Measurements from ENCODE around the gene TRAPPC12.
"Not testable (repeated sequence)": the region's sequence is repeated elsewhere in the genome, so short reads cannot be mapped to it uniquely, and the experiment has no call there.

TRAPPC12 gene

DNA sequence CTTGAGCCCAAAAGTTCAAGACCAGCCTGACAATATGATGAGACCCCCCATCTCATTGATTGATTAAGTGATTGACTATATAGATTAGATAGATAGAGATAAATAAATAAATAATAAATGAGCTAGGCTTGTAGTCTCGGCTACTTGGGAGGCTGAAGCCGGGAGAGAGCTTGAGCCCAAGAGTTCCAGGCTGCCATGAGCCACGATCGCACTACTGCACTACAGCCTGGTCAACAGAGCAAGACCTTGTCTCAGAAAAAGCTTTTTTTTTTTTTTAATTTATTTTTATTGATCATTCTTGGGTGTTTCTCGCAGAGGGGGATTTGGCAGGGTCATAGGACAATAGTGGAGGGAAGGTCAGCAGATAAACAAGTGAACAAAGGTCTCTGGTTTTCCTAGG is 14.3 kb upstream of the TRAPPC12 start:
- no peak for DNase-seq (ENCODE audit: low spot score)
- WGBS, 2 donors (ENCODE audit: extremely low coverage in 2 of 2, insufficient read length in 2 of 2, insufficient replicate concordance in 1 of 2) = no CpG with 5 or more reads among the region's 5 CpGs
- no peak overlapping the region for H3K9ac ChIP-seq (ENCODE audit: low read depth, low read length, poor library complexity)
- no peak overlapping the region for H3K18ac ChIP-seq (ENCODE audit: low read length)
- H3K9me3 ChIP-seq (replicated peaks in 1 of 2; ENCODE audit: control insufficient read depth in 2 of 2, insufficient read depth in 1 of 2, low read depth in 1 of 2, low read length in 2 of 2) = peaks cover 3 to 18% of the 10 kb centered on the region in 2 donors
- no peak overlapping the region for H2BK120ac ChIP-seq (ENCODE audit: low read depth, low read length)
- H4K91ac ChIP-seq (ENCODE audit: low read depth, low read length, poor library complexity) = no peak overlapping the region
- H2BK15ac ChIP-seq (ENCODE audit: low read length) = no peak overlapping the region
- no peak overlapping the region for H3K27ac ChIP-seq (replicated peaks; ENCODE audit: low read length)
- peaks cover 1 to 7% of the 10 kb centered on the region in 2 donors for H3K36me3 ChIP-seq (replicated peaks in 1 of 2; ENCODE audit: control insufficient read depth in 2 of 2, insufficient read depth in 2 of 2, low read length in 2 of 2)
- no peak overlapping the region for H2BK5ac ChIP-seq (ENCODE audit: low read length)
- no peak overlapping the region for H4K8ac ChIP-seq (ENCODE audit: low read depth, low read length)
- no peak overlapping the region for H3K14ac ChIP-seq (ENCODE audit: low read length)
- H3K4ac ChIP-seq (ENCODE audit: low read length) = no peak overlapping the region
- H3K27me3 ChIP-seq (ENCODE audit: control insufficient read depth in 3 of 3, insufficient read depth in 3 of 3, low read depth in 1 of 3, low read length in 3 of 3) = no peaks in the 10 kb centered on the region
- H2AFZ ChIP-seq (ENCODE audit: low read length) = no peak overlapping the region
- H3K23ac ChIP-seq (ENCODE audit: low read depth, low read length, poor library complexity) = no peak overlapping the region
- H2AK5ac ChIP-seq (ENCODE audit: low read depth, low read length) = no peak overlapping the region
- peaks cover 3 to 9% of the 10 kb centered on the region in 2 donors for H3K4me1 ChIP-seq (ENCODE audit: control insufficient read depth in 2 of 2, insufficient read depth in 1 of 2, low read depth in 1 of 2, low read length in 2 of 2)
- H3K4me3 ChIP-seq (ENCODE audit: low read length in 2 of 2) = no peak overlapping the region
- no peak overlapping the region for H3K4me2 ChIP-seq (ENCODE audit: insufficient read depth, low read length, poor library complexity, severe bottlenecking)
- H2BK12ac ChIP-seq (ENCODE audit: low read length) = no peak overlapping the region
- H3K79me1 ChIP-seq (ENCODE audit: low read depth, low read length) = peaks cover 7% of the 10 kb centered on the region

GRCh38 chr2:3368261-3368722 is 11.2 kb upstream of the TRAPPC12 start:
- Histone ChIP-seq H4K8ac (ENCODE audit: low read depth, low read length) (no peak overlapping the region), H4K91ac (ENCODE audit: low read depth, low read length, poor library complexity) (no peak overlapping the region), H2BK5ac (ENCODE audit: low read length) (no peak overlapping the region), H3K9ac (ENCODE audit: low read depth, low read length, poor library complexity) (no peak overlapping the region), H3K36me3 (replicated peaks in 1 of 2; ENCODE audit: control insufficient read depth in 2 of 2, insufficient read depth in 2 of 2, low read length in 2 of 2) (peaks cover 1 to 7% of the 10 kb centered on the region in 2 donors), H2BK12ac (ENCODE audit: low read length) (no peak overlapping the region), H3K4me1 (ENCODE audit: control insufficient read depth in 2 of 2, insufficient read depth in 1 of 2, low read depth in 1 of 2, low read length in 2 of 2) (no peaks in the 10 kb centered on the region), H3K14ac (ENCODE audit: low read length) (no peak overlapping the region), H2BK15ac (ENCODE audit: low read length) (no peak overlapping the region), H3K27me3 (ENCODE audit: control insufficient read depth in 3 of 3, insufficient read depth in 3 of 3, low read depth in 1 of 3, low read length in 3 of 3) (no peaks in the 10 kb centered on the region), H3K27ac (replicated peaks; ENCODE audit: low read length) (no peak overlapping the region), H2AFZ (ENCODE audit: low read length) (no peak overlapping the region), H3K4me3 (ENCODE audit: low read length in 2 of 2) (no peak overlapping the region), H2AK5ac (ENCODE audit: low read depth, low read length) (no peak overlapping the region), H3K9me3 (replicated peaks in 1 of 2; ENCODE audit: control insufficient read depth in 2 of 2, insufficient read depth in 1 of 2, low read depth in 1 of 2, low read length in 2 of 2) (peaks cover 3 to 18% of the 10 kb centered on the region in 2 donors), H3K18ac (ENCODE audit: low read length) (no peak overlapping the region), H3K4me2 (ENCODE audit: insufficient read depth, low read length, poor library complexity, severe bottlenecking) (no peak overlapping the region), H3K4ac (ENCODE audit: low read length) (no peak overlapping the region), H3K79me1 (ENCODE audit: low read depth, low read length) (peaks cover 4% of the 10 kb centered on the region), H2BK120ac (ENCODE audit: low read depth, low read length) (no peak overlapping the region), H3K23ac (ENCODE audit: low read depth, low read length, poor library complexity) (no peak overlapping the region)
- no CpG with 5 or more reads among the region's 4 CpGs for WGBS, 2 donors (ENCODE audit: extremely low coverage in 2 of 2, insufficient read length in 2 of 2, insufficient replicate concordance in 1 of 2)
- DNase-seq (ENCODE audit: low spot score) = no peak

DNA sequence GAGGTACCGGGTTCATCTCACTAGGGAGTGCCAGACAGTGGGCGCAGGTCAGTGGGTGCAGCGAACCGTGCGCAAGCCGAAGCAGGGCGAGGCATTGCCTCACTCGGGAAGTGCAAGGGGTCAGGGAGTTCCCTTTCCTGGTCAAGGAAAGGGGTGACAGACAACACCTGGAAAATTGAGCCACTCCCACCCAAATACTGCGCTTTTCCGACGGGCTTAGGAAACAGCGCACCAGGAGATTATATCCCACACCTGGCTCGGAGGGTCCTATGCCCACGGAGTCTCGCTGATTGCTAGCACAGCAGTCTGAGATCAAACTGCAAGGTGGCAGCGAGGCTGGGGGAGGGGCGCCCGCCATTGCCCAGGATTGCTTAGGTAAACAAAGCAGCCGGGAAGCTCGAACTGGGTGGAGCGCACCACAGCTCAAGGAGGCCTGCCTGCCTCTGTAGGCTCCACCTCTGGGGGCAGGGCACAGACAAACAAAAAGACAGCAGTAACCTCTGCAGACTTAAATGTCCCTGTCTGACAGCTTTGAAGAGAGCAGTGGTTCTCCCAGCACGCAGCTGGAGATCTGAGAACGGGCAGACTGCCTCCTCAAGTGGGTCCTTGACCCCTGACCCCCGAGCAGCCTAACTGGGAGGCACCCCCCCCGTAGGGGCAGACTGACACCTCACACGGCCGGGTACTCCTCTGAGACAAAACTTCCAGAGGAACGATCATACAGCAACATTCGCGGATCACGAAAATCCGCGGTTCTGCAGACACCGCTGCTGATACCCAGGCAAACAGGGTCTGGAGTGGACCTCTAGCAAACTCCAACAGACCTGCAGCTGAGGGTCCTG is 9.9 kb upstream of the TRAPPC12 start:
- H2BK15ac ChIP-seq (ENCODE audit: low read length); H3K27me3 ChIP-seq (ENCODE audit: control insufficient read depth in 3 of 3, insufficient read depth in 3 of 3, low read depth in 1 of 3, low read length in 3 of 3); H2BK12ac ChIP-seq (ENCODE audit: low read length); H2AK5ac ChIP-seq (ENCODE audit: low read depth, low read length); H3K4ac ChIP-seq (ENCODE audit: low read length); H2AFZ ChIP-seq (ENCODE audit: low read length); H3K9ac ChIP-seq (ENCODE audit: low read depth, low read length, poor library complexity); H2BK5ac ChIP-seq (ENCODE audit: low read length); H3K4me2 ChIP-seq (ENCODE audit: insufficient read depth, low read length, poor library complexity, severe bottlenecking); H3K4me3 ChIP-seq (ENCODE audit: low read length in 2 of 2); H2BK120ac ChIP-seq (ENCODE audit: low read depth, low read length); H3K23ac ChIP-seq (ENCODE audit: low read depth, low read length, poor library complexity); H3K14ac ChIP-seq (ENCODE audit: low read length); H3K79me1 ChIP-seq (ENCODE audit: low read depth, low read length); H4K91ac ChIP-seq (ENCODE audit: low read depth, low read length, poor library complexity); H3K4me1 ChIP-seq (ENCODE audit: control insufficient read depth in 2 of 2, insufficient read depth in 1 of 2, low read depth in 1 of 2, low read length in 2 of 2); DNase-seq (ENCODE audit: low spot score); H3K18ac ChIP-seq (ENCODE audit: low read length); H3K27ac ChIP-seq (replicated peaks; ENCODE audit: low read length); H4K8ac ChIP-seq (ENCODE audit: low read depth, low read length); H3K36me3 ChIP-seq (replicated peaks in 1 of 2; ENCODE audit: control insufficient read depth in 2 of 2, insufficient read depth in 2 of 2, low read length in 2 of 2): not testable (repeated sequence)
- WGBS, 2 donors (ENCODE audit: extremely low coverage in 2 of 2, insufficient read length in 2 of 2, insufficient replicate concordance in 1 of 2) = no CpG with 5 or more reads among the region's 34 CpGs
- peaks cover 3 to 18% of the 10 kb centered on the region in 2 donors for H3K9me3 ChIP-seq (replicated peaks in 1 of 2; ENCODE audit: control insufficient read depth in 2 of 2, insufficient read depth in 1 of 2, low read depth in 1 of 2, low read length in 2 of 2)

DNA sequence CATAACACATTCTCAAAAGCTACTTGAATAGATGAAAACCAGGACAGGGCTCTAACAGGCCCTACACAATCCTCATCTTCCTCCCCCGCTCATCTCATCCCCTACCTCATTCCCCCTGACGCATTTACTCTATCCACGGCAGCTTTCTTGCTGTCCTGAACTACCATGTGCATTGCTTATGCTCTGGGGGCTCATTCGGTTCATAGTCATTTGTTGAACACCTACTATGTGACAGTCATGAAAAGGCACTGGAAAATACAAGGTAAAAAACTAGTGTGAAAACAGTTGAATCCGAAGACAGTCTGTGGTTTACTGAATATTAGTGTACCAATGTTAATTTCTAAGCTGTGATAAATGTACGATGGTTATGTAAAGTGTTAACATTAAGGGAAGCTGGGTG is 2.7 kb upstream of the TRAPPC12 start:
- Histone ChIP-seq H2AFZ (ENCODE audit: low read length) (no peak overlapping the region), H3K9me3 (replicated peaks in 1 of 2; ENCODE audit: control insufficient read depth in 2 of 2, insufficient read depth in 1 of 2, low read depth in 1 of 2, low read length in 2 of 2) (no peaks in the 10 kb centered on the region), H2BK12ac (ENCODE audit: low read length) (no peak overlapping the region), H2BK15ac (ENCODE audit: low read length) (no peak overlapping the region), H3K36me3 (replicated peaks in 1 of 2; ENCODE audit: control insufficient read depth in 2 of 2, insufficient read depth in 2 of 2, low read length in 2 of 2) (peaks cover 4 to 19% of the 10 kb centered on the region in 2 donors), H3K18ac (ENCODE audit: low read length) (no peak overlapping the region), H3K4me1 (ENCODE audit: control insufficient read depth in 2 of 2, insufficient read depth in 1 of 2, low read depth in 1 of 2, low read length in 2 of 2) (peaks cover 7% of the 10 kb centered on the region in 2 donors), H3K14ac (ENCODE audit: low read length) (no peak overlapping the region), H3K79me1 (ENCODE audit: low read depth, low read length) (peaks cover 6% of the 10 kb centered on the region), H2AK5ac (ENCODE audit: low read depth, low read length) (no peak overlapping the region), H3K27me3 (ENCODE audit: control insufficient read depth in 3 of 3, insufficient read depth in 3 of 3, low read depth in 1 of 3, low read length in 3 of 3) (no peaks in the 10 kb centered on the region), H3K4me3 (ENCODE audit: low read length in 2 of 2) (peak overlapping the region in 1 of 2 donors; percentile 77), H3K9ac (ENCODE audit: low read depth, low read length, poor library complexity) (no peak overlapping the region), H2BK120ac (ENCODE audit: low read depth, low read length) (no peak overlapping the region), H4K8ac (ENCODE audit: low read depth, low read length) (no peak overlapping the region), H3K4me2 (ENCODE audit: insufficient read depth, low read length, poor library complexity, severe bottlenecking) (no peak overlapping the region), H3K23ac (ENCODE audit: low read depth, low read length, poor library complexity) (no peak overlapping the region), H3K27ac (replicated peaks; ENCODE audit: low read length) (no peak overlapping the region), H2BK5ac (ENCODE audit: low read length) (no peak overlapping the region), H4K91ac (ENCODE audit: low read depth, low read length, poor library complexity) (no peak overlapping the region), H3K4ac (ENCODE audit: low read length) (no peak overlapping the region)
- no CpG with 5 or more reads among the region's 6 CpGs for WGBS, 2 donors (ENCODE audit: extremely low coverage in 2 of 2, insufficient read length in 2 of 2, insufficient replicate concordance in 1 of 2)
- no peak for DNase-seq (ENCODE audit: low spot score)

All from neuronal stem cell (in vitro differentiated cells).